Measurements from ENCODE around the gene CFAP210.

CFAP210 gene, protein sequence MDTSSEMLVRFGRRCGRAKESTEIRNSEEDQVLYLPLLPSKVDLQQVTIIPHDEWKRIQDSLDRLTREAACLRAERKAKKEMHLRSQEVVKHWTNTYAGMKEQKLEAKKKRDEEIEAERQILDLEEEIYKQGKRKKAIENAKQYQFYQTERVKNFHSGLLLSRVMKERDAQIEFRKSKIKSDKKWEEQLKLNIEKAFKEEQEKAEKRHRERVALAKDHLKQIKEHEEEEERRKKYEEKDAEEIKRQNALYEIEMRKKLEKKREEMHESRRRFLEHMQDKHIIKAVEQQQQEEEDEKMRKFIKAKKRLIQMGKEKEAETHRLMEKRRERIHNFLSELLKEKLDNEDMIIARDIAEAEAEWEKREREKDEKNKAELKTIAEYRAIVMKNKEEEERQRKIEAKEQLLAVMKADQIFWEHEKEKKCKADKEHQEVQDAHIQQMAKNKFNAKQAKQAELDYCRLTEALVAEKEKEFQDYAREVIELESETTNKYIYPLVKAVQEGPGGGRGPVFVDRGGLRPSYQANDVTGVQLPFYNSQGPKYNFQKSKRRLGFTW

DNA sequence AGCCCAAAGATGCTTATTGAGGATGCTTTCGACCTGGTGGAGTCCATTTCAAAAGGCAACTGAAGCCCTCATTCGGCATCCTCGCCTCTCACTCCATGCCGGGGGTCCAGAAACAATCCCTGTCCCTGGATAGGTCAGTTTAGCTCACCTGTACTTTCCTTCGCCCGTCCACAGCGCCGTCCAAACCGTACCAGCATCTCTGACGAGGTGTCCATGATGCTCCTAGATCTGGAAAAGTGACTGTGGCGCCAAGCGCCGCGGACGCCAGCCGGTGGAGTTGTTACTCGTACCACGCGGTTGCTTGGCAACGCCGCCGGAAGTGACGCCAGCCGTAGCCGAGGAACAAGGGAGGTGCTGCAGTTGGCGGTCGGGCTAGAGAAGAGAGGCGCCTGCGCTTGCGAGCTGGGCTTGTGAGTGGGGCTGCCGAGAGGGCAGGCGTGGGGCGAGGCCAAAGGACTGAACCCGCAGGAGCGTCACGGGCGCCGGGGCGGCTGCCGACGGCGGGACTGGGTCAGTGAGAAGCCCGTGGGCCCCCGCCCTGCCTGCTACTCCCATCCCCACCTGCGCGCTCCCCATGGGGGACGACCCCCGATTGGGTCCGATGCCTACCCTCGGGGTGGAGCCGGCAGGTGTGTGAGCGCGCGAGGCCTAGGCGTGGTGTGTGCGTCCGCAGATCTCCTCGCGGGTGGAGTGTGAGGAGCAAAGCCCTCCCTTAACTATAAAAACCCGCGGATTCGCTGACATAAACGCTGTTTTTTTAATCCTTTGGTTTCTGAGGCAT, at the start of gene CFAP210, which contains the start of gene PHOSPHO2:
Gene CFAP210, minus strand, starts transcription at position 293 of the 781 bp plus-strand sequence. Its CDS starts 78 bp downstream, at position 215.
Gene PHOSPHO2, plus strand, starts transcription at position 357 of the 781 bp plus-strand sequence. CDS start 6,503 bp downstream, outside the sequence.
- peak; percentile 98 for DNase-seq (ENCODE audit: low read depth)

DNA sequence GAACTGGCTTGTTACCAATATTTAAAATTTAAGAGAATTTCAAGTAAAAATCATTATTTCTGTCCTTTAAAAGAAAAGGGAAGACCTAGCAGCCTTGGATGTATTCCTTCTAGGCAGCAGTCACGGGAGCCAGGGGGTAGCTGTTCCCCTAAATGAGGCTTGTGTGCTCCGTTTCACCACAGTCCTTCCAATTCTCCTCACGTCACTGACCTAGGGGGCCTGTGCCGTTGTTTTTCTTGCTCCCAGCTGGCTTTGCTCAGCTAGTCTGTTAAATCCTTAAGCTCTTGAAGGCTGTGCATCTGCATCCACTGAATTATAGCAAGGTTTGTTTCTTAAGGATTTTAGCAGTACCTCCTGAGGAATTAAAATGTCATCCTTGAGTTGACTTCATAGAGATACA, 49.3 kb upstream of the CFAP210 start:
- DNase-seq (ENCODE audit: low read depth): no peak

DNA sequence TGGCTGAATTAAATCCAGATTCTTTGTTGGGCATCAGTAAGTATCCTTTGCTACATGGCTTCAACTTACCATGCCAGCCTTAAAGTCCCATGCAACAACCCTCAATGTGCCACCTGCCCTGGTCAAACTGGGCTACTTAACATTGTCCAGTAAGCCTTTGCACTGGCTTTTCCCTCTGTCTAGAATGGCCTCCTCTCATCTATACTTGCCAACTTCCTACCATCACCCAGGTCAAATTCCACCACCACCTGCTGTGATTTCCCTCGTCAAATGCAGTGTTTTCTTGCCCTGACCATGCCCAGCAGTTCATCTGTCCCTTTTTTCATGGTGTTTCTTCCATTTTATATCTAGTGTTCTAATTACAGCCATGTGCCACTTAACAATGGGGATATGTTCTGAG, 45.1 kb upstream of the CFAP210 start:
- DNase-seq (ENCODE audit: low read depth): no peak

DNA sequence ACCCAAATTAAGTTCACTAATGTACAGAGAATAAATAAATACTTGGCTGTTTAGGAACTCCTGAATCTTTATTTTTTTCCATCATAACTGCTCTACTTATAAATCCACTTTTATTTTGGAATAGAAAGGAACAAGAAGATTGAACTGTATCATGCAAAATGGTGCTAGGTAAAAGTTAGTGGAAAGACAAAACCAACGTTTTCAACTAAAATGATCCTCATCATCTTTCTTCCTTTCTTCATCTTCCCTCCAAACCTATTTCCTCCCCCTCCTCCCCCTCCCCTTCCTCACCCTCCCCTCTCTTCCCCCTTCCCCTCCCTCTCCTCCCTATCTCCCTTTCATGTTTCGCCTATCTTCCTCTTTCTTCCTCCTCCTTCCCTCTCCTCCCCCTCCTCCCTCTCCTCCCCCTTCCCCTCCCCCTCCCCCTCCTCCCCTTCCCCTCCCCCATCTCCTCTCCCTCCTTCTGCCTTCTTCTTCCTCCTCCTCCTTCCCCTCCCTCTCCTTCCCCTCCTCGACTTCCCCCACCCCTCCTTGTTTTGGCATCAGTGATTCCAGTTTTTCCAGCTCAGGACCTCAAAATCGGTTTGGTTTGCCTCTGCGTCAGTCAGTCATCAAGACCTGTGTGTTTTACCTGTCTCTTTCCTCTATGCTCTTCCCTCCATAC, 44.5 kb upstream of the CFAP210 start:
- DNase-seq (ENCODE audit: low read depth): no peak

- no peak for DNase-seq (ENCODE audit: low read depth)
Observed at GRCh38 chr2:169736902-169737301, 42.7 kb upstream of the CFAP210 start.

- no peak for DNase-seq (ENCODE audit: low read depth)
Observed at GRCh38 chr2:169735623-169736022, 41.4 kb upstream of the CFAP210 start.

- DNase-seq (ENCODE audit: low read depth): no peak
Observed at GRCh38 chr2:169734169-169734847, 40.1 kb upstream of the CFAP210 start.

DNA sequence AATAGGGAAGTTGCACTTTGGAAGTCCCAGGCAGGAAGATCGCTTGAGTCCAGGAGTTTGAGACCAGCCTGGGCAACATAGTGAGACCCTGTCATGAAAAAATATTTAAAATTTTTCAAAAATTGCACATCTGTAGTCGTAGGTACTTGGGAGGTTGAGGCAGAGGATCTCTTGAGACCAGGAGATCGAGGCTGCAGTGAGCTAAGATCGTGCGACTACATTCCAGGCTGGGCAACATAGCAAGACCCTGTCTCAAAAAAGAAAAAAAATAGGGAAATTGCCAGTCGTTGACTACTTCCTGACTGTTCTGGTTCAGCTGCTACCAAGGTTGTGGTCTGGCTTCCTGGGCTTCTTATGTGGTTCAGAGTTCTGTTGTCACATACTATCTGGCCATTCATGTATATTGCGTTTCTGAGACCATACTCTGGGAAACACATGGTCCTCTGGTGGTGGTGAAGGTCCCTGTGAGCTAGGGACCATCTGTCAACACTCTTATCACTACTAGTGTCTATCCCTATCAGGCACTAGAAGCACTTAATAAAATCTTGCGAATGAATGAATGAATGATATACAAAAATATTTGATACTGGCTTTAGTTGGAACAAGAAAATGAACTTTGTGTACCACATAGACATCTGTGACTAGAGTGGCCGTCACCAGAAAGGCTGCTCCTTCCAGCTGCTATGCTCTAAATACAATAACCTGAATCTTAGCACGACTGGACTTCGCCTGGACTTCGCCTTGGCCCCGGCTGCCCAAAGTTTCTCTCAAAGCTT, 38.6 kb upstream of the CFAP210 start:
- no peak for DNase-seq (ENCODE audit: low read depth)

DNA sequence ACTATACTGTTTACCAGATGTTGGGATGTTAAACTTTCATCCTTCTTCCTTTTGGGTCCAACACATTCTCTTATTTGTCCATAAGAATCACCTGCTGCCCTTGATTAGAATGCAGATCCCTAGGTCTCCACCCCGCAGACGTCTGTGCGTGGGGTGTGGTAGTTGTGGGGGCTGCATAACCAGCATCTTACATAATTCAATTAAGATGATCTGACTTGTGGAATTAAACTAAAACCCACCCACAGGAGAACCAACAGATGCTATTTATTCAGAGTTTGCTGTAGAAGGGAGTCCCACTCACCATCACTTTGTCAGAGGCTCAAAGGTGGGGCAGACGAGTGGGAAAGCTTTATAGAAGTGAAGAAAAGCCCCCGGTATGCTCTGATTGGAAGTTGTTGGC, 37.9 kb upstream of the CFAP210 start:
- DNase-seq (ENCODE audit: low read depth): no peak

- DNase-seq (ENCODE audit: low read depth): no peak
Observed at GRCh38 chr2:169729274-169729605, 35.0 kb upstream of the CFAP210 start.

GRCh38 chr2:169727065-169727464, 32.9 kb upstream of the CFAP210 start:
- DNase-seq (ENCODE audit: low read depth): no peak

DNA sequence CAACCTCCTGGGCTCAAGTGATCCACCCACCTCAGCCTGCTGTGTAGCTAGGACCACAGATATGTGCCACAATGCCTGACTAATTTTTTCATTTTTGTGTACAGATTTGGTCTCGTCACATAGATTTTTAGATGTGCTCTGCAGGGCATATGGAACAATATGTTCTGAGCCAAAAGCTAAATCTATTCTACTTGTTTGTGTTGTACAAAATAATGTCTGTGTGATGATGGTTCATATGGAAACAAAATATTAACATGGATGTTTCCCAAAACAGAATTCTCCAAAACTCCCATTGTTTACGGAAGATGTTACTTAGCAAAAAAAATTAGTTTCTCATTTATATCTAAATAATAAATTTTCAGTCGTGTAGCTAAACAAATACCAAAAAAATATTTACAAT, 26.8 kb upstream of the CFAP210 start:
- no peak for DNase-seq (ENCODE audit: low read depth)

DNA sequence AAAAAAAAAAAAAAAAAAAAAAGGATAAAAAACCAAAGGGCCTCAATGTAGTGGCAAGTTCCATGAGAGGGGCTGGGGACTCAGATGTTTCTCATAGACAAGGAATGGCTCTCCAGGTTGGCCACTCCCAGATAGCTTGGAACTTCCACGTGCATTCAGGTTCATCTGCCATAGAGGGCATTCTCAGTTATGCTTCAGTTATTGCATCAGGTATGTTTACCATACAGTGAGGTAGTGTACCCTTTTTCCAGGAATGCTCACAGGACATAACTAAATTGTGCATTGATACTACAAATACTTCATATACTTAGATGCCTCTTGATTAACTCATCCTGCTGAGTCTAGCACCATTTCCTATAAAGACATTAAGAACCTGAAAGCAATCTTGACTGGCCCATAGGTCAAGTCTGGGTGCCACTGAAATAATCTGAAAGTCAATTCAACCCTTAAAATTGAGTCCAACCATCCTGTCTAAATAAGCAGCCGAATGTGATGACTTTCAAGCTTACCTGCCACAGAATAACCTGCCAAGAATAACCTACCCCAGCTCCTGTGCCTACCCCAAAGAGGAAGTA, 24.8 kb upstream of the CFAP210 start:
- DNase-seq (ENCODE audit: low read depth): no peak

GRCh38 chr2:169717691-169718063, 23.5 kb upstream of the CFAP210 start:
- no peak for DNase-seq (ENCODE audit: low read depth)

DNA sequence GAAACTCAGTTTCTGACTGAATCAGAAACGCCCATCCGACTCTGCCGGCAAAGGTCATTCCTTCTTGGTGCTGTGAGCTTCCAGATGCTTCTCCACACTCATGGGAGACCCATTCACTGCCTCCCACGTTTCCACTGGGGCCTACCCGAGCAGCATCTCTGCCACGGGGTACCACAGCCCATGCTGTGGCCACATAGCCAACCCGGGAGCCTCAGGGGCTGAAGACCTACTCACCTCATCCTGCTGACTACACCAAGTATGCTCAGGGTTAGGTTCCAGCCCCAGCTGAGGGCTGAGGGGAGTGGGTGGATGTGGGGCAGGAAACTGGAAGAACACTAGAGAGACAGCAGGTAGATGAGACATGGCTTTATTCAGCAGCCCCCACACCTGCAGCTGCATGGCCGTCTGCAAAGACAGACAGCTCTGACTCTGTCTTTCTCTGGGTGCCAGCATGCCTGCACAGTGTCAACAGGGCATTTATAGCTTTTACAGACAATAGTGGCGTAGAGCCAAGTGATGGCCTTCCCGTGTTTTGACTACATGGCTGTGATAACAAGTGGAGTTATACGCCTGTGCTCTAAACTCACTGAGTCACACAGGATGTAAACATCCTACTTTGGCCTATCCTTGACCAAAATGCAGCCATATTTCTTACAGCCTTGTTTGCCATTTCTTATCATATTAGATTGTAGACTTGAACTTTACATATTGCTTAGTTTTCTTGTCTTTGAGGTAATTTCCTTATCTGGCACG, 22.9 kb upstream of the CFAP210 start:
- DNase-seq (ENCODE audit: low read depth): no peak

DNA sequence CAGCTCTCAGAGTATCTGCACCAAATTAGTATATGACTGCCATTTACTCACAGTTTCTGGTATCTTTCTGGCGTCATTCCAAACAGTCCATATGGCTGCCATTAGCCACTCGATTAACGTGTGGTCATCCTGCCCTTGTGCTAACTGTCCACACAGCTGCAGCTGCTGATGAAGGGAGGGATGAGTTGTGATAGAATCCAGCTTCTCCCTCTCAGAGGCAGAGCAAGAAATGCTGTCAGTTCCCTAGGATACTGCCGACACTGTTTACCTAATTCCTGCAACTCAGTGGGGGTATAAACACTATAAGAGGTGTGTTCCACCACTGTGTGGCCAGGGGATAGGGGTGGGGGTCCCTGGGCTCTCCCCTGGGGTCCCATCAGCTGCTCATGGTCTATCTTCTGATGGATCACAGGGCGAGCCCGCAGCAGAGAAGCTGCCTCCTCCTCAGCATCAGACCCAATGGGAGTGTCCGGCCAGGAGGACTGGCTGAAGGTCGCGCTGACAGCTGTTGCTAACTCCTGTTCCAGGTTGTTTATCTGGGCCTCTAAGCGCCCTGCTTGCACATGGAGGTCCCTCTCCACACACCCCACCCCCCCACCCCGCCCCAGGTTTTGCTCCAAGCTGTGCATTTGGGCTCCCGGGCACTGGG, 22.2 kb upstream of the CFAP210 start:
- no peak for DNase-seq (ENCODE audit: low read depth)

GRCh38 chr2:169715379-169716237, 21.4 kb upstream of the CFAP210 start:
- DNase-seq (ENCODE audit: low read depth): no peak

GRCh38 chr2:169714699-169715098, 20.5 kb upstream of the CFAP210 start:
- DNase-seq (ENCODE audit: low read depth): no peak

DNA sequence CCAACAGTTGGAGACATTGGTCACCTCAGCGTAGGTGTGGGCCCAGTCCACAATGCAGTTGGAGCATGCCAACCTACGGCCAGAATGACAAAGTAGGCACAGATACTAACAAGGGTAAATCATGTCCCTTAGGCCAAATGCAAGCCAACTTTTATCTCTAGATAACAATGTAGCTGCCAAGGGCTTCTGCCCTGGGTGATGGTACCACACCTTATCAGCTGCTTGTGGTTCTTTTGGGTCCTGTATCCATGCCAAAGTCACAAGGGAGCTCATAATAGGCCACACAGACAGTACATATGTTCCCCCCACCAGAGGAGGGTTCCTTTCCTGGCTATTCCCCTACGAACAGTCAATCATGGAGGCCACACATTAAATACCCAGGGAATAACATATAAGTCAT, 19.1 kb upstream of the CFAP210 start:
- DNase-seq (ENCODE audit: low read depth): no peak
